ENCODE data around the gene GATA6. TPM values are rescaled to one million over a fixed set of nuclear protein-coding genes. Genes with fewer than 3 reads are reported as not detected.

GATA6 gene
- 100 to 1,000 TPM in 1 of 2 donors, 10 to 100 TPM in 1; 41.8 to 114 TPM for total RNA-seq

- H3K4me1 ChIP-seq: peaks cover 9% of the 10 kb centered on the region
- 1 to 2% methylated on average over 36 to 87 of the region's 87 CpGs for WGBS, 2 donors
Observed at GRCh38 chr18:22169011-22169888, at the start of gene GATA6. Gene GATA6 (plus strand): TSS chr18:22169589. CDS start chr18:22171145, 1,556 bp downstream.

DNA sequence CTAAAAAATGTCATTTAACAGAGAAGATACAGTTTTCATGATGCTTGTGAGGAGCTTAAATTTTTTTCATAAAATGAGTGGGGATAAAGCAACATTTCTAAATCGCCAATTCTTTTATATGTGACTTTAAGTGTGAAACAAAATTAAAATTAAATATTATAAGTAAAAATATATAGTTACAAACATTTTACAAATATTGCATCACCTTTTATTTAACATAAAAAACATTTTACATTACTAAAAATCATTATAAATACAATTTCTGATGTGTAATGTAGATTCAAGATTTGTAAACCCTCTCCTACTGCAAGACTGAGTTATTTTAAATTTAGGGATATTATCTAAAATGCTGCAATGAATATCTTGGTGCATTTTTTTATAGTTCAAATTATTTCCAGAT, 44.4 kb upstream of the GATA6 start:
- ATAC-seq (no peak), DNase-seq (no peak)
- no peak overlapping the region for H3K27ac ChIP-seq
- H3K36me3 ChIP-seq (replicated peaks in 1 of 2; ENCODE audit: insufficient read depth in 1 of 2, low read depth in 2 of 2): no peaks in the 10 kb centered on the region
- WGBS, 2 donors: 90% methylated on average over 1 of the region's 1 CpG
- no peak for TF ChIP-seq POLR2A (IDR thresholded peaks at IDR 0.05)
- TF ChIP-seq, protein P1, sequence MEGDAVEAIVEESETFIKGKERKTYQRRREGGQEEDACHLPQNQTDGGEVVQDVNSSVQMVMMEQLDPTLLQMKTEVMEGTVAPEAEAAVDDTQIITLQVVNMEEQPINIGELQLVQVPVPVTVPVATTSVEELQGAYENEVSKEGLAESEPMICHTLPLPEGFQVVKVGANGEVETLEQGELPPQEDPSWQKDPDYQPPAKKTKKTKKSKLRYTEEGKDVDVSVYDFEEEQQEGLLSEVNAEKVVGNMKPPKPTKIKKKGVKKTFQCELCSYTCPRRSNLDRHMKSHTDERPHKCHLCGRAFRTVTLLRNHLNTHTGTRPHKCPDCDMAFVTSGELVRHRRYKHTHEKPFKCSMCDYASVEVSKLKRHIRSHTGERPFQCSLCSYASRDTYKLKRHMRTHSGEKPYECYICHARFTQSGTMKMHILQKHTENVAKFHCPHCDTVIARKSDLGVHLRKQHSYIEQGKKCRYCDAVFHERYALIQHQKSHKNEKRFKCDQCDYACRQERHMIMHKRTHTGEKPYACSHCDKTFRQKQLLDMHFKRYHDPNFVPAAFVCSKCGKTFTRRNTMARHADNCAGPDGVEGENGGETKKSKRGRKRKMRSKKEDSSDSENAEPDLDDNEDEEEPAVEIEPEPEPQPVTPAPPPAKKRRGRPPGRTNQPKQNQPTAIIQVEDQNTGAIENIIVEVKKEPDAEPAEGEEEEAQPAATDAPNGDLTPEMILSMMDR (IDR thresholded peaks at IDR 0.05): no peak
- H3K9me3 ChIP-seq: no peaks in the 10 kb centered on the region
- H3K4me3 ChIP-seq: no peak overlapping the region
- H3K4me1 ChIP-seq: peaks cover 13% of the 10 kb centered on the region
- intact Hi-C loops (cut with DNase I): no loop called here
- no peaks in the 10 kb centered on the region for H3K27me3 ChIP-seq

More at GRCh38 chr18:22169011-22169888, at the start of gene GATA6:
- peak; percentile 97 to 98 (median 98) for DNase-seq
- intact Hi-C loops (cut with DNase I): no loop called here
- Histone ChIP-seq H3K4me3 (peak within 1 kb of the TSS; percentile 89 to 97), H3K9me3 (no peaks in the 10 kb centered on the region), H3K27ac (peak within 1 kb of the TSS; percentile 95 to 100 (median 98)), H3K36me3 (replicated peaks in 1 of 2; ENCODE audit: insufficient read depth in 1 of 2, low read depth in 2 of 2) (no peaks in the 10 kb centered on the region), H3K27me3 (no peaks in the 10 kb centered on the region)
- ATAC-seq: peak; percentile 78
- TF ChIP-seq POLR2A (IDR thresholded peaks at IDR 0.05): peak; percentile 99 to 100 (median 100)
- TF ChIP-seq, protein P1 (IDR thresholded peaks at IDR 0.05): peak in 5 of 7 experiments; percentile 23 to 62 (median 55)

DNA sequence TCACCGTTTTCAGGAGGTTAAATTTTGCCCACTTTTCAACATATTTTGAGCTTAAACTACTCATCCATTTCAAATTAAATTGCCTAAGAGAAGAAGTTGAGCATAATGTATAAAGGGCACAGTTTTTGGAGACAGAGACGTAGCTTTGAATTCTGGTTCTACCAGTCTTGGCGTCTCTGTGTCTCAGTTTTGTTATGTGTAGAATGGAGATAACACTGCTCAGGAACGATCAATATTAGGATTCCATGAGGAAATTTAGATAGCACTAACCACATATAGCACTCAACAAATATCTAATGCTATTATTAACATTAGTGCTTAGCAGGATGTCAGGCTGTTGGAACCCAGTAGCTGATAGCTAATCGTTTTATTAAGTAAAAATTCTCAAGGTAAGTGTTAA, 40.4 kb upstream of the GATA6 start:
- intact Hi-C loops (cut with DNase I): no loop called here
- H3K27me3 ChIP-seq: no peaks in the 10 kb centered on the region
- 13 to 20% methylated on average over 5 of the region's 5 CpGs for WGBS, 2 donors
- TF ChIP-seq, protein P1 (IDR thresholded peaks at IDR 0.05): no peak
- no peak for TF ChIP-seq POLR2A (IDR thresholded peaks at IDR 0.05)
- ATAC-seq (peak; percentile 66), DNase-seq (no peak)
- H3K4me1 ChIP-seq: peaks cover 13% of the 10 kb centered on the region
- H3K27ac ChIP-seq: no peak overlapping the region
- H3K9me3 ChIP-seq: no peaks in the 10 kb centered on the region
- H3K4me3 ChIP-seq: no peak overlapping the region
- H3K36me3 ChIP-seq (replicated peaks in 1 of 2; ENCODE audit: insufficient read depth in 1 of 2, low read depth in 2 of 2): no peaks in the 10 kb centered on the region

GRCh38 chr18:22129778-22130177, 39.6 kb upstream of the GATA6 start:
- Histone ChIP-seq H3K4me1 (peaks cover 13% of the 10 kb centered on the region), H3K36me3 (replicated peaks in 1 of 2; ENCODE audit: insufficient read depth in 1 of 2, low read depth in 2 of 2) (no peaks in the 10 kb centered on the region), H3K9me3 (no peaks in the 10 kb centered on the region), H3K27me3 (no peaks in the 10 kb centered on the region), H3K4me3 (no peak overlapping the region), H3K27ac (no peak overlapping the region)
- DNase-seq (no peak), ATAC-seq (no peak)
- intact Hi-C loops (cut with DNase I): no loop called here
- no peak for TF ChIP-seq POLR2A (IDR thresholded peaks at IDR 0.05)
- TF ChIP-seq, protein P1 (IDR thresholded peaks at IDR 0.05): no peak
- 85% methylated on average over 1 of the region's 1 CpG for WGBS, 2 donors

All from body of pancreas (tissue), 4 donors.